Breast epithelium (tissue), 4 donors: ENCODE measurements around the gene MELTF. TPM values are rescaled to one million over a fixed set of nuclear protein-coding genes. Genes with fewer than 3 reads are reported as not detected.

Source experiments
- DNase-seq, 2 donors: peaks; one replicate each; pipeline ENCODE4 v3.0.0-alpha.2; 2019; ENCODE audit warnings: low spot score in 2 of 2
- H3K27ac ChIP-seq, 2 donors: fragments of 200-600 bp; sonication (generic) in 1 of 2; one replicate each; pipeline ENCODE4 v1.5.1; 2016 to 2019; ENCODE audit warnings: mild to moderate bottlenecking in 1 of 2
- H3K27me3 ChIP-seq, 2 donors: fragments of 200-600 bp; sonication (generic) in 1 of 2; one replicate each; pipeline versions ENCODE4 v1.5.1 to v1.6.0; 2017 to 2019; ENCODE audit warnings: control low read depth in 1 of 2, mild to moderate bottlenecking in 1 of 2
- H3K36me3 ChIP-seq: fragments of 200-600 bp; one replicate; pipeline ENCODE4 v1.5.1; 2019
- H3K4me1 ChIP-seq, 2 donors: fragments of 200-600 bp; sonication (generic); one replicate each; pipeline ENCODE4 v1.5.1; 2016 to 2019; ENCODE audit warnings: control low read depth in 1 of 2
- H3K4me3 ChIP-seq, 3 donors: fragments of 200-600 bp; sonication (generic); 1 replicate in 2 of 3; 2 replicates in 1 of 3; pipeline ENCODE4 v1.5.1; 2016 to 2019; ENCODE audit warnings: mild to moderate bottlenecking in 3 of 3, moderate library complexity in 2 of 3
- H3K9me3 ChIP-seq, 2 donors: fragments of 200-600 bp; sonication (generic) in 1 of 2; one replicate each; pipeline ENCODE4 v1.5.1; 2016 to 2019; ENCODE audit warnings: control low read depth in 1 of 2
- CTCF ChIP-seq, 3 donors: fragments of 450-650 bp; IDR thresholded peaks; one replicate each; pipeline ENCODE4 v1.5.1; 2016 to 2017; ENCODE audit warnings: antibody characterized with exemption in 3 of 3, mild to moderate bottlenecking in 3 of 3, moderate library complexity in 3 of 3
- POLR2A ChIP-seq: fragments of 450-650 bp; IDR thresholded peaks from one replicate; pipeline ENCODE4 v1.6.1; 2016; ENCODE audit warnings: antibody characterized with exemption, mild to moderate bottlenecking, moderate library complexity
- POLR2AphosphoS5 ChIP-seq, 3 donors: sonication (generic); formaldehyde crosslinking; IDR thresholded peaks; one replicate each; pipeline ENCODE4 v1.6.1; 2017; ENCODE audit warnings: antibody characterized with exemption in 3 of 3
- intact Hi-C: fragments of 100-400 bp; cut with DNase I; formaldehyde crosslinking; loops from one replicate; pipeline ENCODE4 v1.15.1; 2023; ENCODE audit warnings: low total_unique reads
- total RNA-seq, 3 donors: library from RNA; depleted of rRNA; stranded (reverse); fragments of >200 nt; gene quantifications; one replicate each; pipeline ENCODE4 v1.1.0, GENCODE V29; 2016

The MELTF gene
- total RNA-seq, 3 donors from 2014 or later: 7.2 to 58.2 (median 10.2) TPM

DNA sequence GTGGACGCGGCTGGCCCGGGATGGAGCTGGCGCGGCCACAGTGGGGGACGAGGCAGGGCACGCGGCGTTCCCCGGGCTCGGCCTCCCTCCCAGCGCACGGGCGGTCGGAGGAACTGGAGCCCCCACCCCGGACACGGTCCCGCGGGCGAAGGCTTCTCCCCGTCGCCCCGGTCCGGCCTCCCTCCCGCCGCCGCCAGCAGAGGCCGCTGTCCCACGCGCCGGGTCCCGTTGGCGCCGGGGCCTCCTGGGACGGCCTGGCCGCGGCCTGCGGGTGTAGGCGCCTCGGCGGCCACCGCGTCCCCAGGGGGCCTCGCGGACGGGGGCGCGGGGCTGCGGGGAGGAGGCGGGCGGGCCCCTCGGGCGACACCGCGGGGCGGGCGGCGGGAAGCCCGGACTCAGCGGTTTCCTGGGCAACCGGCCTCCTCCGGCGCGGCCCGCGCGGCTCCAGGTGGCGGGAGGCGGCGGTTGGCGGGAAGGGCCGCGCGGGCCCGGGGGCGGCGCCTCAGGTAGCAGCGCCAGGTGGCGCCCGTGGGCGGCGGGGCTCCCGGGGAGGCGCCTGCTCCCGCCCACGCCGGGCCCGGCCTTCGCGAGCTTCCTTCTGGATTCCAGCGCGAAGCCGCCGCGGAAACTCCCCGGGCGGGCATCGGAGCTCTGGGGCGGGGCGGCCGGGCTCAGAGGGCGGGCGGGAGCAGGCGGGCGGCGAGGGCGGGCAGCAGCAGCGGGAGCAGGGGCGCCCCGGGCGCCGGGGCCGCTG, 26.7 kb downstream of the MELTF start:
- Histone ChIP-seq H3K36me3 (no peaks in the 10 kb centered on the region), H3K27me3 (no peaks in the 10 kb centered on the region), H3K27ac (peak overlapping the region; percentile 94), H3K4me1 (no peaks in the 10 kb centered on the region), H3K9me3 (no peaks in the 10 kb centered on the region), H3K4me3 (peak overlapping the region; percentile 51 to 78 (median 66))
- TF ChIP-seq POLR2A (no peak), CTCF (IDR thresholded peaks at IDR 0.05) (peak in 2 of 3 donors; percentile 23 to 81), POLR2AphosphoS5 (IDR thresholded peaks at IDR 0.05) (no peak)
- intact Hi-C loops: no loop called here
- peak; percentile 68 to 73 for DNase-seq

- intact Hi-C loops: no loop called here
- H3K9me3 ChIP-seq: no peaks in the 10 kb centered on the region
- H3K36me3 ChIP-seq: no peaks in the 10 kb centered on the region
- no peaks in the 10 kb centered on the region for H3K4me1 ChIP-seq
- peak overlapping the region; percentile 94 for H3K27ac ChIP-seq
- DNase-seq: peak in 1 of 2 donors; percentile 43
- TF ChIP-seq POLR2A (no peak), POLR2AphosphoS5 (IDR thresholded peaks at IDR 0.05) (no peak), CTCF (IDR thresholded peaks at IDR 0.05) (no peak)
- H3K27me3 ChIP-seq: no peaks in the 10 kb centered on the region
- H3K4me3 ChIP-seq: peak overlapping the region; percentile 51 to 78 (median 66)
These were observed 27.5 kb downstream of the MELTF start for GRCh38 chr3:197001972-197002700.

- peak in 1 of 2 donors; percentile 63 for DNase-seq
- no peak for TF ChIP-seq POLR2AphosphoS5 (IDR thresholded peaks at IDR 0.05)
- no peak for TF ChIP-seq CTCF (IDR thresholded peaks at IDR 0.05)
- no peak for TF ChIP-seq POLR2A
- Histone ChIP-seq H3K27ac (peak overlapping the region; percentile 94), H3K27me3 (no peaks in the 10 kb centered on the region), H3K4me1 (no peaks in the 10 kb centered on the region), H3K4me3 (peak overlapping the region in 2 of 3 donors; percentile 66 to 78), H3K36me3 (no peaks in the 10 kb centered on the region), H3K9me3 (no peaks in the 10 kb centered on the region)
- intact Hi-C loops: no loop called here
These were observed 28.3 kb downstream of the MELTF start for GRCh38 chr3:197001106-197001971.

GRCh38 chr3:197000211-197000610, 29.4 kb downstream of the MELTF start:
- Histone ChIP-seq H3K4me1 (no peaks in the 10 kb centered on the region), H3K27me3 (no peaks in the 10 kb centered on the region), H3K36me3 (no peaks in the 10 kb centered on the region), H3K4me3 (no peak overlapping the region), H3K27ac (no peak overlapping the region), H3K9me3 (no peaks in the 10 kb centered on the region)
- TF ChIP-seq CTCF (IDR thresholded peaks at IDR 0.05) (no peak), POLR2A (no peak)
- no peak for DNase-seq
- intact Hi-C loops: no loop called here
